ENCODE data around the gene FXR1.

GRCh38 chr3:181017690-181018089 lies 105.2 kb downstream of the FXR1 start:
- no peak for TF ChIP-seq CTCF (conservative IDR thresholded peaks at IDR 0.05 in 1 of 2, IDR thresholded peaks at IDR 0.05 in 1 of 2; ENCODE audit: low read depth in 1 of 2, low read length in 2 of 2)
- TF ChIP-seq EZH2 (IDR thresholded peaks at IDR 0.05; ENCODE audit: low read length, missing control alignments): no peak

Measured in fibroblast of lung (primary cell).